Naive thymus-derived CD8-positive, alpha-beta T cell (primary cell): ENCODE results near the gene RPL10A. TPM values are rescaled to one million over a fixed set of nuclear protein-coding genes. Genes with fewer than 3 reads are reported as not detected.

Experiments
- microRNA-seq: library from miRNA; unstranded; fragments of <30 nt; microRNA quantifications from one replicate; pipeline ENCODE4 v1.2.0, GENCODE V29; 2022; ENCODE audit warnings: borderline microRNAs expressed
- polyA plus RNA-seq, 3 donors: library from polyadenylated mRNA; unstranded; fragments of 300-500 nt; fragmentation: Illumina TruSeq; gene quantifications; one replicate each; pipeline ENCODE4 v1.2.3, GENCODE V29; 2021
- total RNA-seq, 8 experiments: library from RNA in 2 of 8; stranded (reverse) in 2 of 8; gene quantifications; one replicate each; pipeline ENCODE4 v1.2.3 and lab custom pipeline; 2021 to 2026

RPL10A gene
- total and polyA plus RNA-seq, 5 experiments from 2014 or later = 1,376 to 2,044 (median 1,445) TPM

Small RNAs within 50 kb of the gene (microRNA-seq; reads per million reads assigned to microRNA genes)
- gene MIR7111 = not detected

Other genes starting within 250 kb of the RPL10A start
- 10 to 100 TPM; 94.7 to 96.8 TPM for gene ZNF76, start 208.7 kb upstream of the RPL10A start, total RNA-seq
- 10 to 100 TPM; 22.1 to 35.9 (median 30.7) TPM for gene ZNF76, start 208.7 kb upstream of the RPL10A start, polyA plus RNA-seq
- gene DEF6, start 170.6 kb upstream of the RPL10A start, total RNA-seq = 100 to 1,000 TPM; 263 to 268 TPM
- 100 to 1,000 TPM in 2 of 3 donors, 10 to 100 TPM in 1; 93.7 to 196 (median 136) TPM for gene DEF6, start 170.6 kb upstream of the RPL10A start, polyA plus RNA-seq
- gene PPARD, start 125.8 kb upstream of the RPL10A start, total RNA-seq = 10 to 100 TPM; 48.7 to 50.6 TPM
- gene PPARD, start 125.8 kb upstream of the RPL10A start, polyA plus RNA-seq = 10 to 100 TPM in 1 of 3 donors, 1 to 10 TPM in 2; 1.9 to 14.3 (median 5.5) TPM
- 1 to 10 TPM; 9.0 to 9.3 TPM for gene FANCE, start 16.1 kb upstream of the RPL10A start, total RNA-seq
- 1 to 10 TPM; 3.2 to 5.5 (median 3.3) TPM for gene FANCE, start 16.1 kb upstream of the RPL10A start, polyA plus RNA-seq
- under 1 TPM; 0.47 to 0.58 TPM for gene TEAD3, start 28.7 kb downstream of the RPL10A start, total RNA-seq
- gene TEAD3, start 28.7 kb downstream of the RPL10A start, polyA plus RNA-seq = under 1 TPM; 0.05 to 0.16 (median 0.15) TPM
- gene TULP1, start 44.5 kb downstream of the RPL10A start, total RNA-seq = not detected
- gene TULP1, start 44.5 kb downstream of the RPL10A start, polyA plus RNA-seq = not detected
- 10 to 100 TPM; 75.4 to 79.1 TPM for gene FKBP5, start 220.5 kb downstream of the RPL10A start, total RNA-seq
- 100 to 1,000 TPM; 108 to 297 (median 154) TPM for gene FKBP5, start 220.5 kb downstream of the RPL10A start, polyA plus RNA-seq